HCT116 (cell line): Measurements from ENCODE around the gene RAPH1. TPM values are rescaled to one million over a fixed set of nuclear protein-coding genes. Genes with fewer than 3 reads are reported as not detected.

Source experiments
- ATAC-seq: fragments of 200-7000 bp; cut with Tn5 transposase; 2 replicates; pipeline ENCODE4 v1.9.1; 2020; ENCODE audit warnings: mild to moderate bottlenecking, moderate library complexity
- BruUV-seq: library from RNA; stranded (reverse); fragments of 400-500 nt; replicated peaks from 2 replicates; lab custom pipeline; 2021; lab: Mats Ljungman, UMichigan
- CTCF ChIA-PET: fragments of 300-600 bp; sonication (Branson Sonifier 250); formaldehyde crosslinking; loops from one replicate; lab custom pipeline; 2021; ENCODE audit warnings: antibody characterized with exemption; lab: Charles Lee
- POLR2A ChIA-PET: fragments of 300-600, 350-600 bp; sonication (Branson Sonifier 250); formaldehyde crosslinking; loops from one replicate; lab custom pipeline; 2021; ENCODE audit warnings: antibody characterized with exemption; lab: Charles Lee
- RAD21 ChIA-PET, 2 experiments: fragments of 300-600 bp; sonication (Branson Sonifier 250); formaldehyde crosslinking; loops; one replicate each; lab custom pipeline; 2023; ENCODE audit warnings: low total read pairs in 2 of 2; ENCODE audit not compliant: uncharacterized antibody in 2 of 2, unreplicated experiment in 2 of 2, low non-redundant PET in 1 of 2; lab: Charles Lee
- DNase-seq: peaks from one replicate; pipeline ENCODE4 v3.0.0-alpha.2; 2010; ENCODE audit warnings: low read depth, low spot score
- H2AFZ ChIP-seq: fragments of 200-600 bp; shearing (Covaris generic), sonication (generic); 2 replicates; pipeline ENCODE4 v1.6.1; 2017; ENCODE audit warnings: low read depth, mixed run types, mixed read lengths, antibody characterized with exemption, low read length; ENCODE audit not compliant: poor library complexity, severe bottlenecking
- H3K27ac ChIP-seq: 2 replicates; pipeline ENCODE4 v1.5.1; 2012; ENCODE audit warnings: low read depth, low read length
- H3K27me3 ChIP-seq: fragments of 200-600 bp; sonication (generic); 2 replicates; pipeline ENCODE4 v1.6.1; 2016; ENCODE audit warnings: mixed run types, low read length, mixed read lengths; ENCODE audit not compliant: insufficient read depth
- H3K36me3 ChIP-seq, 2 experiments: fragments of 200-500 bp in 1 of 2; fragments of 200-600 bp in 1 of 2; sonication (Bioruptor generic) in 1 of 2; sonication (generic) in 1 of 2; 2 replicates each; pipeline versions ENCODE4 v1.5.1 to v1.6.1; 2014 to 2016; ENCODE audit warnings: low read length in 2 of 2, inconsistent platforms in 1 of 2, mixed read lengths in 1 of 2, mixed run types in 1 of 2; ENCODE audit not compliant: insufficient read depth in 2 of 2, control insufficient read depth in 1 of 2
- H3K4me1 ChIP-seq, 2 experiments: fragments of 200-600 bp in 1 of 2; sonication (generic) in 1 of 2; 2 replicates each; pipeline versions ENCODE4 v1.5.1 to v1.6.1; 2012 to 2017; ENCODE audit warnings: low read length in 2 of 2, inconsistent platforms in 1 of 2, mild to moderate bottlenecking in 1 of 2, mixed read lengths in 1 of 2, mixed run types in 1 of 2, moderate library complexity in 1 of 2; ENCODE audit not compliant: insufficient read depth in 2 of 2, control insufficient read depth in 1 of 2
- H3K4me2 ChIP-seq: fragments of 200-600 bp; sonication (generic); 2 replicates; pipeline ENCODE4 v1.6.1; 2017; ENCODE audit warnings: mixed run types, low read length, mixed read lengths
- H3K4me3 ChIP-seq, 2 experiments: fragments of 200-600 bp in 1 of 2; sonication (generic) in 1 of 2; replicated peaks in 1 of 2; 2 replicates each; pipeline ENCODE4 v1.5.1; 2011 to 2016; ENCODE audit warnings: low read length in 2 of 2, control low read depth in 1 of 2, low read depth in 1 of 2, mild to moderate bottlenecking in 1 of 2, mixed read lengths in 1 of 2, mixed run types in 1 of 2
- H3K79me2 ChIP-seq: fragments of 200-600 bp; sonication (generic); 2 replicates; pipeline ENCODE4 v1.6.1; 2017; ENCODE audit warnings: mild to moderate bottlenecking, mixed run types, low read length, moderate library complexity, mixed read lengths; ENCODE audit not compliant: insufficient read depth
- H3K9ac ChIP-seq: fragments of 200-600 bp; sonication (generic); 2 replicates; pipeline ENCODE4 v1.6.1; 2016; ENCODE audit warnings: low read length, mixed read lengths
- H3K9me2 ChIP-seq: fragments of 200-600 bp; sonication (generic), shearing (Covaris generic); 2 replicates; pipeline ENCODE4 v1.6.1; 2017; ENCODE audit warnings: mixed run types, mild to moderate bottlenecking, moderate library complexity; ENCODE audit not compliant: insufficient read depth
- H3K9me3 ChIP-seq, 2 experiments: fragments of 200-500 bp in 1 of 2; fragments of 200-600 bp in 1 of 2; sonication (Bioruptor generic) in 1 of 2; sonication (generic) in 1 of 2; 2 replicates each; pipeline ENCODE4 v1.6.1; 2014 to 2017; ENCODE audit warnings: low read length in 2 of 2, mixed read lengths in 2 of 2, inconsistent platforms in 1 of 2, low read depth in 1 of 2, mild to moderate bottlenecking in 1 of 2, mixed run types in 1 of 2, moderate library complexity in 1 of 2; ENCODE audit not compliant: control insufficient read depth in 1 of 2, insufficient read depth in 1 of 2
- H4K20me1 ChIP-seq: fragments of 200-600 bp; sonication (generic), shearing (Covaris generic); 2 replicates; pipeline ENCODE4 v1.6.1; 2017; ENCODE audit warnings: mixed run types, mild to moderate bottlenecking, moderate library complexity; ENCODE audit not compliant: insufficient read depth
- ATF3 ChIP-seq: IDR thresholded peaks from 2 replicates; pipeline ENCODE4 v1.6.1; 2012
- CBX3 ChIP-seq: IDR thresholded peaks from 2 replicates; pipeline ENCODE4 v1.6.1; 2012; ENCODE audit warnings: low read depth
- CEBPB ChIP-seq: IDR thresholded peaks from 2 replicates; pipeline ENCODE4 v1.6.1; 2012; ENCODE audit warnings: low read depth
- ELF1 ChIP-seq: IDR thresholded peaks from 2 replicates; pipeline ENCODE4 v1.6.1; 2012; ENCODE audit warnings: low read depth, borderline replicate concordance
- EZH2 ChIP-seq: fragments of 200-600 bp; sonication (generic); IDR thresholded peaks from 2 replicates; pipeline ENCODE4 v1.6.1; 2017; ENCODE audit warnings: antibody characterized with exemption, mixed run types
- EZH2phosphoT487 ChIP-seq: fragments of 200-600 bp; IDR thresholded peaks from 2 replicates; pipeline ENCODE4 v1.6.1; 2018; ENCODE audit warnings: antibody characterized with exemption, borderline replicate concordance
- JUND ChIP-seq: IDR thresholded peaks from 2 replicates; pipeline ENCODE4 v1.6.1; 2012
- MAX ChIP-seq: IDR thresholded peaks from 2 replicates; pipeline ENCODE4 v1.6.1; 2012
- RAD21 ChIP-seq: IDR thresholded peaks from 2 replicates; pipeline ENCODE4 v1.6.1; 2012; ENCODE audit warnings: low read depth, mild to moderate bottlenecking
- REST ChIP-seq: IDR thresholded peaks from 2 replicates; pipeline ENCODE4 v1.6.1; 2012; ENCODE audit warnings: low read depth
- SIN3A ChIP-seq: IDR thresholded peaks from 2 replicates; pipeline ENCODE4 v1.6.1; 2012; ENCODE audit warnings: low read depth
- SRF ChIP-seq: IDR thresholded peaks from 2 replicates; pipeline ENCODE4 v1.6.1; 2012; ENCODE audit warnings: low read depth
- YY1 ChIP-seq: IDR thresholded peaks from 2 replicates; pipeline ENCODE4 v1.6.1; 2011; ENCODE audit warnings: low read length, low read depth, moderate library complexity, mild to moderate bottlenecking; ENCODE audit not compliant: insufficient replicate concordance; ENCODE audit errors: extremely low read depth
- ZFX ChIP-seq: fragments of 450-650 bp; IDR thresholded peaks from 2 replicates; pipeline ENCODE4 v1.6.1; 2017
- ZNF274 ChIP-seq: fragments of 200-500 bp; sonication (Bioruptor generic); IDR thresholded peaks from 2 replicates; pipeline ENCODE4 v1.6.1; 2014; ENCODE audit warnings: mild to moderate bottlenecking, low read depth, low read length, inconsistent platforms
- intact Hi-C: fragments of 100-400 bp; cut with micrococcal nuclease; formaldehyde crosslinking; loops from 2 replicates; pipeline ENCODE4 v1.10.0; 2022
- total RNA-seq: library from RNA; stranded (reverse); gene quantifications from one replicate; pipeline ENCODE4 v1.2.1, GENCODE V29; 2021; ENCODE audit not compliant: unreplicated experiment

Gene RAPH1
- total RNA-seq, 1 experiment from 2014 or later: 22.3 TPM

- TF ChIP-seq SIN3A (no peak), RAD21 (no peak), SRF (no peak), ELF1 (no peak), CEBPB (no peak), ZNF274 (no peak), MAX (no peak), REST (no peak), ATF3 (no peak), CBX3 (no peak), YY1 (no peak), ZFX (no peak), JUND (no peak), EZH2phosphoT487 (no peak), EZH2 (no peak)
- ChIA-PET CTCF (no interaction called here), RAD21 (no interaction called here), POLR2A (no interaction called here)
- H3K4me3 ChIP-seq: no peak overlapping the region
- H3K79me2 ChIP-seq: no peaks in the 10 kb centered on the region; the same call in 1 of the 2 replicates
- no peaks in the 10 kb centered on the region for H3K27me3 ChIP-seq
- ATAC-seq (no peak), DNase-seq (no peak)
- no peak overlapping the region for H2AFZ ChIP-seq
- no peak overlapping the region for H3K9ac ChIP-seq
- H3K9me3 ChIP-seq: no peaks in the 10 kb centered on the region
- no TSS peak for BruUV-seq
- H3K4me2 ChIP-seq: no peak overlapping the region
- H4K20me1 ChIP-seq: no peaks in the 10 kb centered on the region
- H3K9me2 ChIP-seq: no peaks in the 10 kb centered on the region
- intact Hi-C loops: no loop called here
- no peaks in the 10 kb centered on the region for H3K36me3 ChIP-seq
- H3K4me1 ChIP-seq: no peaks in the 10 kb centered on the region
- no peak overlapping the region for H3K27ac ChIP-seq
Measured at GRCh38 chr2:203476881-203477280, 58.2 kb downstream of the RAPH1 start.
